Mucosa of descending colon (tissue), 3 donors: ENCODE results near the gene PRR35. TPM values are rescaled to one million over a fixed set of nuclear protein-coding genes. Genes with fewer than 3 reads are reported as not detected.

Experiments used
- ATAC-seq: fragments of 200-7000 bp; cut with Tn5 transposase; one replicate; pipeline ENCODE4 v1.9.1; 2020; ENCODE audit warnings: mild to moderate bottlenecking, moderate library complexity
- DNase-seq, 3 donors: peaks; one replicate each; pipeline ENCODE4 v3.0.0-alpha.2; 2020
- H3K36me3 ChIP-seq: fragments of 200-600 bp; one replicate; pipeline ENCODE4 v1.8.0; 2021; ENCODE audit warnings: low read depth, mild to moderate bottlenecking
- H3K4me1 ChIP-seq: fragments of 200-600 bp; one replicate; pipeline ENCODE4 v1.8.0; 2021; ENCODE audit warnings: low read depth, mild to moderate bottlenecking
- H3K4me3 ChIP-seq: fragments of 200-600 bp; one replicate; pipeline ENCODE4 v1.8.0; 2021; ENCODE audit warnings: mild to moderate bottlenecking
- H3K9me3 ChIP-seq: fragments of 200-600 bp; one replicate; pipeline ENCODE4 v1.8.0; 2021; ENCODE audit warnings: mild to moderate bottlenecking
- intact Hi-C, 2 donors: fragments of 100-400 bp; cut with DNase I in 1 of 2; cut with micrococcal nuclease in 1 of 2; formaldehyde crosslinking; loops; one replicate each; pipeline versions ENCODE4 v1.11.0 to v1.11.1; 2022; cut with DNase I, micrococcal nuclease
- total RNA-seq, 3 donors: library from RNA; stranded (reverse); fragmentation: NEBNext Ultra II Directional in 2 of 3; extraction: Animal tissue kit (Norgen Biotek cat#: 25700) in 2 of 3; gene quantifications; one replicate each; pipeline versions ENCODE4 v1.2.1 to v1.2.4, GENCODE V29; 2021 to 2023
- TF ChIP-seq, protein P1 (sequence below): fragments of 200-600 bp; IDR thresholded peaks from one replicate; pipeline ENCODE4 v1.8.0; 2022; ENCODE audit warnings: antibody characterized with exemption, mild to moderate bottlenecking
- donor health status: DM: no; HTN: no; CAD: no; lungs with moderate emphysema.
- donor health status: DM: no; HTN: no; CAD: no.
- donor health status: DM: no; HTN: yes; CAD: no.

The PRR35 gene
- total RNA-seq, 3 donors from 2014 or later: not detected

GRCh38 chr16:577796-578195 is 17.6 kb downstream of the PRR35 start:
- H3K4me3 ChIP-seq: no peak overlapping the region
- H3K9me3 ChIP-seq: no peaks in the 10 kb centered on the region
- TF ChIP-seq, protein P1, sequence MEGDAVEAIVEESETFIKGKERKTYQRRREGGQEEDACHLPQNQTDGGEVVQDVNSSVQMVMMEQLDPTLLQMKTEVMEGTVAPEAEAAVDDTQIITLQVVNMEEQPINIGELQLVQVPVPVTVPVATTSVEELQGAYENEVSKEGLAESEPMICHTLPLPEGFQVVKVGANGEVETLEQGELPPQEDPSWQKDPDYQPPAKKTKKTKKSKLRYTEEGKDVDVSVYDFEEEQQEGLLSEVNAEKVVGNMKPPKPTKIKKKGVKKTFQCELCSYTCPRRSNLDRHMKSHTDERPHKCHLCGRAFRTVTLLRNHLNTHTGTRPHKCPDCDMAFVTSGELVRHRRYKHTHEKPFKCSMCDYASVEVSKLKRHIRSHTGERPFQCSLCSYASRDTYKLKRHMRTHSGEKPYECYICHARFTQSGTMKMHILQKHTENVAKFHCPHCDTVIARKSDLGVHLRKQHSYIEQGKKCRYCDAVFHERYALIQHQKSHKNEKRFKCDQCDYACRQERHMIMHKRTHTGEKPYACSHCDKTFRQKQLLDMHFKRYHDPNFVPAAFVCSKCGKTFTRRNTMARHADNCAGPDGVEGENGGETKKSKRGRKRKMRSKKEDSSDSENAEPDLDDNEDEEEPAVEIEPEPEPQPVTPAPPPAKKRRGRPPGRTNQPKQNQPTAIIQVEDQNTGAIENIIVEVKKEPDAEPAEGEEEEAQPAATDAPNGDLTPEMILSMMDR: no peak
- intact Hi-C loops: loop anchor here (10.0 kb wide), 1 partner anchor 87 kb away; the partner anchor contains the start of gene RHOT2 (in 2 of the 2)
- no peaks in the 10 kb centered on the region for H3K4me1 ChIP-seq
- no peaks in the 10 kb centered on the region for H3K36me3 ChIP-seq
- DNase-seq: no peak
- ATAC-seq: no peak

GRCh38 chr16:578232-578869 is 18.2 kb downstream of the PRR35 start:
- ATAC-seq: peak; percentile 3
- intact Hi-C loops: loop anchor here (10.0 kb wide), 1 partner anchor 86 kb away; the partner anchor contains the start of gene RHOT2 (in 2 of the 2)
- TF ChIP-seq, protein P1: no peak
- H3K4me1 ChIP-seq: no peaks in the 10 kb centered on the region
- no peaks in the 10 kb centered on the region for H3K9me3 ChIP-seq
- H3K4me3 ChIP-seq: no peak overlapping the region
- no peak for DNase-seq
- no peaks in the 10 kb centered on the region for H3K36me3 ChIP-seq

GRCh38 chr16:578870-579405 is 18.7 kb downstream of the PRR35 start:
- Histone ChIP-seq H3K4me3 (no peak overlapping the region), H3K36me3 (no peaks in the 10 kb centered on the region), H3K9me3 (no peaks in the 10 kb centered on the region), H3K4me1 (no peaks in the 10 kb centered on the region)
- intact Hi-C loops: loop anchor here (10.0 kb wide), 1 partner anchor 86 kb away; the partner anchor contains the start of gene RHOT2 (in 2 of the 2)
- peak in 2 of 3 donors; percentile 81 to 87 for DNase-seq
- TF ChIP-seq, protein P1: peak; percentile 81
- ATAC-seq: peak; percentile 93

GRCh38 chr16:580141-580945 is 20.1 kb downstream of the PRR35 start:
- TF ChIP-seq, protein P1: no peak
- no peaks in the 10 kb centered on the region for H3K36me3 ChIP-seq
- intact Hi-C loops: no loop called here
- H3K4me1 ChIP-seq: no peaks in the 10 kb centered on the region
- no peak for ATAC-seq
- no peak overlapping the region for H3K4me3 ChIP-seq
- H3K9me3 ChIP-seq: no peaks in the 10 kb centered on the region
- DNase-seq: no peak

- H3K36me3 ChIP-seq: no peaks in the 10 kb centered on the region
- TF ChIP-seq, protein P1: no peak
- no peak overlapping the region for H3K4me3 ChIP-seq
- intact Hi-C loops: no loop called here
- no peak for ATAC-seq
- H3K9me3 ChIP-seq: no peaks in the 10 kb centered on the region
- no peak for DNase-seq
- no peaks in the 10 kb centered on the region for H3K4me1 ChIP-seq
Measured at GRCh38 chr16:580946-581498, 20.8 kb downstream of the PRR35 start.
